Liver (tissue), 9 donors: ENCODE data around the gene MEGF11. TPM values are rescaled to one million over a fixed set of nuclear protein-coding genes. Genes with fewer than 3 reads are reported as not detected.
"Not testable (repeated sequence)": the region's sequence is repeated elsewhere in the genome, so short reads cannot be mapped to it uniquely, and the experiment has no call there.

Experiments
- DNase-seq: peaks from one replicate; pipeline ENCODE4 v3.0.0-alpha.2; 2017; ENCODE audit warnings: low spot score
- H3K27ac ChIP-seq, 2 donors: one replicate each; pipeline ENCODE4 v1.7.0; 2013; ENCODE audit warnings: inconsistent platforms in 2 of 2, low read length in 2 of 2, control low read depth in 1 of 2, low read depth in 1 of 2, mild to moderate bottlenecking in 1 of 2
- H3K27me3 ChIP-seq, 4 donors: one replicate each; pipeline versions ENCODE4 v1.6.1 to v1.7.0; 2013; ENCODE audit warnings: low read length in 3 of 4, inconsistent platforms in 1 of 4, mild to moderate bottlenecking in 1 of 4, moderate library complexity in 1 of 4; ENCODE audit not compliant: control insufficient read depth in 4 of 4, insufficient read depth in 4 of 4
- H3K36me3 ChIP-seq, 4 donors: one replicate each; pipeline versions ENCODE4 v1.6.1 to v1.7.0; 2013; ENCODE audit warnings: low read length in 3 of 4, mild to moderate bottlenecking in 3 of 4, low read depth in 1 of 4, moderate library complexity in 1 of 4; ENCODE audit not compliant: control insufficient read depth in 4 of 4, insufficient read depth in 3 of 4
- H3K4me1 ChIP-seq, 4 donors: one replicate each; pipeline versions ENCODE4 v1.6.1 to v1.7.0; 2013; ENCODE audit warnings: low read length in 3 of 4, mild to moderate bottlenecking in 3 of 4, moderate library complexity in 1 of 4; ENCODE audit not compliant: control insufficient read depth in 4 of 4, insufficient read depth in 4 of 4
- H3K4me3 ChIP-seq, 3 donors: one replicate each; pipeline versions ENCODE4 v1.6.1 to v1.7.0; 2013; ENCODE audit warnings: low read length in 3 of 3, control low read depth in 1 of 3, low read depth in 1 of 3, mild to moderate bottlenecking in 1 of 3
- H3K9ac ChIP-seq, 2 donors: one replicate each; pipeline ENCODE4 v1.7.0; 2013; ENCODE audit warnings: low read length in 2 of 2, mild to moderate bottlenecking in 2 of 2, moderate library complexity in 2 of 2, control low read depth in 1 of 2, low read depth in 1 of 2
- H3K9me3 ChIP-seq, 4 donors: one replicate each; pipeline versions ENCODE4 v1.6.1 to v1.7.0; 2013; ENCODE audit warnings: low read length in 3 of 4; ENCODE audit not compliant: control insufficient read depth in 4 of 4
- EGR1 ChIP-seq, 2 donors: IDR thresholded peaks; 2 replicates each; pipeline ENCODE4 v1.6.1; 2016 to 2018; ENCODE audit warnings: antibody characterized with exemption in 2 of 2, low read depth in 2 of 2
- FOXA1 ChIP-seq: IDR thresholded peaks from 2 replicates; pipeline ENCODE4 v1.6.1; 2016; ENCODE audit warnings: antibody characterized with exemption
- FOXA2 ChIP-seq: IDR thresholded peaks from 2 replicates; pipeline ENCODE4 v1.6.1; 2016; ENCODE audit warnings: antibody characterized with exemption
- HNF4A ChIP-seq, 2 donors: conservative IDR thresholded peaks; 2 replicates each; pipeline ENCODE4 v1.6.1; 2016; ENCODE audit warnings: antibody characterized with exemption in 2 of 2, mild to moderate bottlenecking in 2 of 2
- HNF4G ChIP-seq: IDR thresholded peaks from 2 replicates; pipeline ENCODE4 v1.6.1; 2016; ENCODE audit warnings: antibody characterized with exemption
- JUND ChIP-seq, 2 donors: IDR thresholded peaks; 2 replicates each; pipeline ENCODE4 v1.6.1; 2016; ENCODE audit warnings: antibody characterized with exemption in 2 of 2
- NR2F2 ChIP-seq: IDR thresholded peaks from 2 replicates; pipeline ENCODE4 v1.6.1; 2016; ENCODE audit warnings: antibody characterized with exemption
- RAD21 ChIP-seq, 2 donors: IDR thresholded peaks; 2 replicates each; pipeline ENCODE4 v1.6.1; 2016; ENCODE audit warnings: antibody characterized with exemption in 2 of 2, mild to moderate bottlenecking in 2 of 2
- RXRA ChIP-seq, 2 donors: IDR thresholded peaks; 2 replicates each; pipeline ENCODE4 v1.6.1; 2017 to 2018; ENCODE audit warnings: antibody characterized with exemption in 2 of 2, mild to moderate bottlenecking in 1 of 2
- SP1 ChIP-seq: IDR thresholded peaks from 2 replicates; pipeline ENCODE4 v1.6.1; 2018; ENCODE audit warnings: antibody characterized with exemption, mild to moderate bottlenecking
- TAF1 ChIP-seq: conservative IDR thresholded peaks from 2 replicates; pipeline ENCODE4 v1.6.1; 2016; ENCODE audit warnings: antibody characterized with exemption, mild to moderate bottlenecking
- YY1 ChIP-seq: IDR thresholded peaks from 2 replicates; pipeline ENCODE4 v1.6.1; 2016; ENCODE audit warnings: antibody characterized with exemption, mild to moderate bottlenecking
- ZBTB33 ChIP-seq: IDR thresholded peaks from 2 replicates; pipeline ENCODE4 v1.6.1; 2016; ENCODE audit warnings: antibody characterized with exemption
- WGBS: extraction: QIAGEN DNeasy Blood & Tissue Kit; methylation state at CpG from one replicate; pipeline ENCODE4 v1.1.7; 2013; 5-methylcytosine and 5-hydroxymethylcytosine counted together
- polyA plus RNA-seq, 2 donors: library from polyadenylated mRNA; stranded (reverse) in 1 of 2; unstranded in 1 of 2; fragments of 200-250 nt in 1 of 2; fragments of >200 nt in 1 of 2; fragmentation: Nextera tagmentation in 1 of 2; extraction: Ambion mirVana in 1 of 2; gene quantifications; one replicate each; pipeline versions ENCODE4 v1.2.1 to v1.2.3, GENCODE V29; 2013 to 2015
- total RNA-seq, 2 donors: library from RNA; depleted of rRNA; stranded (reverse); fragments of >200 nt; gene quantifications; one replicate each; pipeline ENCODE4 v1.2.3, GENCODE V29; 2014
- TF ChIP-seq, protein P1 (sequence below): IDR thresholded peaks from 2 replicates; pipeline ENCODE4 v1.6.1; 2016; ENCODE audit warnings: antibody characterized with exemption
- TF ChIP-seq, protein P2 (sequence below): IDR thresholded peaks from 2 replicates; pipeline ENCODE4 v1.6.1; 2016; ENCODE audit warnings: antibody characterized with exemption
- TF ChIP-seq, protein P3 (sequence below): IDR thresholded peaks from 2 replicates; pipeline ENCODE4 v1.6.1; 2016; ENCODE audit warnings: antibody characterized with exemption, mild to moderate bottlenecking
- TF ChIP-seq, protein P4 (sequence below): fragments of 150-350 bp; IDR thresholded peaks from 2 replicates; pipeline ENCODE4 v1.5.1; 2017; ENCODE audit warnings: improper control_type of control experiment, low read depth, low read length; ENCODE audit not compliant: missing input control
- donor health status: healthy.
- donor health status: healthy.
- donor health status: healthy.
- donor health status: healthy.
- donor health status: healthy.

The MEGF11 gene
- total and polyA plus RNA-seq, 4 donors = under 0.01 to 0.51 (median 0.03) TPM; not detected in 1

DNA sequence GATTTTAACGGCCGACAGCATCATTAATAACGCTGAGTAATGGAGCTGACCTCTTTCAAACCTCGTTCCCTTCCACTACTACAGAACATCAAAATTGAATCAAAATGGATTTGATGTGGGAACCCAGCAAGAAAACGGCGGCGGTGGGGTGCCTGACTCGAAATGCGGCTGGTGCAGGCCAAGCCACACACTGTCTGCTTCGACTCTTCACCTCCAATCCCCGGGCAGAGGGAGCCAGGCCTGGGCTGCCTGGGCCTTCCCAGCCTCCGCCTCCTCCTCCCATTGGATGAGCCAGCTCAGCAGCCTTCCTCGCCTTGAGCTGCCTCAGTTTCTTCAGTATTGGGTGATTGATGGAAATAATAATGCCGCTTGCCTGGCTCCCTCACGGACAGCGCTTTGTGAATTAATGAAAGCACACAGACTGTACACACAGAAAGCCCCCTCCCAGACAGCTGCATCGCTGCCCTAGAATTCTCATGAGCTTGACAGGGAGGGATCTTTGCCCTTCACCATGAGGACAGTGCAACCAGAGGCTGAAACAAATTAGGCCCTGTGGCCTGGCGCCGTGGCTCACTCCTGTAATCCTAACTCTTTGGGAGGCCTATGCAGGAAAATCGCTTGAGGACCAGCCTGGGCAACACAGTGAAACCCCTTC lies 11.4 kb upstream of the MEGF11 start:
- Histone ChIP-seq H3K4me3 (no peak overlapping the region), H3K36me3 (no peaks in the 10 kb centered on the region), H3K9me3 (no peaks in the 10 kb centered on the region), H3K4me1 (no peaks in the 10 kb centered on the region), H3K27me3 (peaks cover 0 to 6% (median 0%) of the 10 kb centered on the region in 4 donors), H3K9ac (no peak overlapping the region), H3K27ac (no peak overlapping the region)
- TF ChIP-seq YY1 = no peak
- TF ChIP-seq ZBTB33 = no peak
- TF ChIP-seq TAF1 = no peak
- no peak for TF ChIP-seq NR2F2
- TF ChIP-seq SP1 = no peak
- TF ChIP-seq FOXA1 = no peak
- 93% methylated on average over 20 of the region's 20 CpGs for WGBS
- no peak for DNase-seq

- not testable (repeated sequence) for H3K27me3 ChIP-seq, H3K9ac ChIP-seq, DNase-seq, H3K36me3 ChIP-seq, H3K4me3 ChIP-seq, H3K4me1 ChIP-seq, H3K27ac ChIP-seq, H3K9me3 ChIP-seq
- 87% methylated on average over 1 of the region's 1 CpG for WGBS
Observed at GRCh38 chr15:66262837-66263236, 9.3 kb upstream of the MEGF11 start.

DNA sequence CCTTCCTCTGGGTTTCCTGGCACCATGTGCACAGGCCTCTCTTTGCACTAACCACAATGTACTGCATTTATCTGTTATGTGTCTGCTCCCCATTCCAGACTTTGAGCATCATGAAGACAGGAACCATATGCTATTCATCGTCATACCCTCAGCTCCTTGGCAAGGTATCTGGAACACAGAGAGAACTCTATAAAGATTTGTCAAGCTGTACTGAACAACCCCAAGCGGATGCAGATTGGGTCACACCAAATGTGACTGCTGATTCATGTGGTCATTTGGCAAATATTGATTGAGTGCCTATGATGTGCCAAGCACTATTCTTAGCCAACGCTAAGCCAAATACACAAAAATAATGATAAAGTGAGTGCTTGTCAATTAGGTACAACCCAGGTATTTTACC lies 7.5 kb upstream of the MEGF11 start:
- Histone ChIP-seq H3K9ac (no peak overlapping the region), H3K27ac (no peak overlapping the region), H3K9me3 (no peaks in the 10 kb centered on the region), H3K36me3 (no peaks in the 10 kb centered on the region), H3K4me1 (no peaks in the 10 kb centered on the region), H3K4me3 (no peak overlapping the region), H3K27me3 (peaks cover 0 to 6% (median under 1%) of the 10 kb centered on the region in 4 donors)
- DNase-seq = no peak
- no peak for TF ChIP-seq TAF1
- TF ChIP-seq HNF4A (conservative IDR thresholded peaks at IDR 0.05) = no peak
- TF ChIP-seq RAD21 (IDR thresholded peaks at IDR 0.05) = no peak
- TF ChIP-seq FOXA2 = no peak
- TF ChIP-seq, protein P1, sequence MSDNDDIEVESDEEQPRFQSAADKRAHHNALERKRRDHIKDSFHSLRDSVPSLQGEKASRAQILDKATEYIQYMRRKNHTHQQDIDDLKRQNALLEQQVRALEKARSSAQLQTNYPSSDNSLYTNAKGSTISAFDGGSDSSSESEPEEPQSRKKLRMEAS = no peak
- no peak for TF ChIP-seq YY1
- no peak for TF ChIP-seq ZBTB33
- no peak for TF ChIP-seq SP1
- TF ChIP-seq, protein P2, sequence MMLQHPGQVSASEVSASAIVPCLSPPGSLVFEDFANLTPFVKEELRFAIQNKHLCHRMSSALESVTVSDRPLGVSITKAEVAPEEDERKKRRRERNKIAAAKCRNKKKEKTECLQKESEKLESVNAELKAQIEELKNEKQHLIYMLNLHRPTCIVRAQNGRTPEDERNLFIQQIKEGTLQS = no peak
- no peak for TF ChIP-seq FOXA1
- TF ChIP-seq, protein P3, sequence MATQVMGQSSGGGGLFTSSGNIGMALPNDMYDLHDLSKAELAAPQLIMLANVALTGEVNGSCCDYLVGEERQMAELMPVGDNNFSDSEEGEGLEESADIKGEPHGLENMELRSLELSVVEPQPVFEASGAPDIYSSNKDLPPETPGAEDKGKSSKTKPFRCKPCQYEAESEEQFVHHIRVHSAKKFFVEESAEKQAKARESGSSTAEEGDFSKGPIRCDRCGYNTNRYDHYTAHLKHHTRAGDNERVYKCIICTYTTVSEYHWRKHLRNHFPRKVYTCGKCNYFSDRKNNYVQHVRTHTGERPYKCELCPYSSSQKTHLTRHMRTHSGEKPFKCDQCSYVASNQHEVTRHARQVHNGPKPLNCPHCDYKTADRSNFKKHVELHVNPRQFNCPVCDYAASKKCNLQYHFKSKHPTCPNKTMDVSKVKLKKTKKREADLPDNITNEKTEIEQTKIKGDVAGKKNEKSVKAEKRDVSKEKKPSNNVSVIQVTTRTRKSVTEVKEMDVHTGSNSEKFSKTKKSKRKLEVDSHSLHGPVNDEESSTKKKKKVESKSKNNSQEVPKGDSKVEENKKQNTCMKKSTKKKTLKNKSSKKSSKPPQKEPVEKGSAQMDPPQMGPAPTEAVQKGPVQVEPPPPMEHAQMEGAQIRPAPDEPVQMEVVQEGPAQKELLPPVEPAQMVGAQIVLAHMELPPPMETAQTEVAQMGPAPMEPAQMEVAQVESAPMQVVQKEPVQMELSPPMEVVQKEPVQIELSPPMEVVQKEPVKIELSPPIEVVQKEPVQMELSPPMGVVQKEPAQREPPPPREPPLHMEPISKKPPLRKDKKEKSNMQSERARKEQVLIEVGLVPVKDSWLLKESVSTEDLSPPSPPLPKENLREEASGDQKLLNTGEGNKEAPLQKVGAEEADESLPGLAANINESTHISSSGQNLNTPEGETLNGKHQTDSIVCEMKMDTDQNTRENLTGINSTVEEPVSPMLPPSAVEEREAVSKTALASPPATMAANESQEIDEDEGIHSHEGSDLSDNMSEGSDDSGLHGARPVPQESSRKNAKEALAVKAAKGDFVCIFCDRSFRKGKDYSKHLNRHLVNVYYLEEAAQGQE = no peak
- TF ChIP-seq NR2F2 = no peak
- TF ChIP-seq RXRA (IDR thresholded peaks at IDR 0.05) = no peak
- TF ChIP-seq EGR1 (IDR thresholded peaks at IDR 0.05; ENCODE audit: low read depth in 2 of 2) = no peak
- TF ChIP-seq, protein P4, sequence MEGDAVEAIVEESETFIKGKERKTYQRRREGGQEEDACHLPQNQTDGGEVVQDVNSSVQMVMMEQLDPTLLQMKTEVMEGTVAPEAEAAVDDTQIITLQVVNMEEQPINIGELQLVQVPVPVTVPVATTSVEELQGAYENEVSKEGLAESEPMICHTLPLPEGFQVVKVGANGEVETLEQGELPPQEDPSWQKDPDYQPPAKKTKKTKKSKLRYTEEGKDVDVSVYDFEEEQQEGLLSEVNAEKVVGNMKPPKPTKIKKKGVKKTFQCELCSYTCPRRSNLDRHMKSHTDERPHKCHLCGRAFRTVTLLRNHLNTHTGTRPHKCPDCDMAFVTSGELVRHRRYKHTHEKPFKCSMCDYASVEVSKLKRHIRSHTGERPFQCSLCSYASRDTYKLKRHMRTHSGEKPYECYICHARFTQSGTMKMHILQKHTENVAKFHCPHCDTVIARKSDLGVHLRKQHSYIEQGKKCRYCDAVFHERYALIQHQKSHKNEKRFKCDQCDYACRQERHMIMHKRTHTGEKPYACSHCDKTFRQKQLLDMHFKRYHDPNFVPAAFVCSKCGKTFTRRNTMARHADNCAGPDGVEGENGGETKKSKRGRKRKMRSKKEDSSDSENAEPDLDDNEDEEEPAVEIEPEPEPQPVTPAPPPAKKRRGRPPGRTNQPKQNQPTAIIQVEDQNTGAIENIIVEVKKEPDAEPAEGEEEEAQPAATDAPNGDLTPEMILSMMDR = no peak
- TF ChIP-seq JUND (IDR thresholded peaks at IDR 0.05) = no peak
- no peak for TF ChIP-seq HNF4G
- WGBS = 69% methylated on average over 3 of the region's 3 CpGs
